ENCODE results near the gene OST4. TPM values are rescaled to one million over a fixed set of nuclear protein-coding genes. Genes with fewer than 3 reads are reported as not detected.
A peak's percentile ranks its signal among the peaks of the same experiment; 100 is the strongest.

The OST4 gene
- total RNA-seq, 1 donor from 2014 or later, result 215 TPM

GRCh38 chr2:27057184-27057583 lies 14.3 kb downstream of the OST4 start:
- no peak for TF ChIP-seq CTCF (IDR thresholded peaks at IDR 0.05; ENCODE audit: partially characterized antibody, unreplicated experiment)
- peaks cover 7% of the 10 kb centered on the region for H3K27me3 Mint-ChIP-seq (ENCODE audit: unreplicated experiment)
- no peak overlapping the region for H3K4me3 Mint-ChIP-seq (ENCODE audit: unreplicated experiment)
- H3K9me3 Mint-ChIP-seq (ENCODE audit: unreplicated experiment), result peaks cover 3% of the 10 kb centered on the region
- H3K36me3 Mint-ChIP-seq (ENCODE audit: unreplicated experiment), result no peaks in the 10 kb centered on the region
- H3K4me1 Mint-ChIP-seq (ENCODE audit: low read depth, unreplicated experiment), result no peaks in the 10 kb centered on the region
- H3K27ac Mint-ChIP-seq (ENCODE audit: unreplicated experiment), result no peak overlapping the region
- no peak for DNase-seq

- Mint-ChIP-seq H3K27me3 (ENCODE audit: unreplicated experiment) (peaks cover 20% of the 10 kb centered on the region), H3K36me3 (ENCODE audit: unreplicated experiment) (peaks cover 9% of the 10 kb centered on the region), H3K9me3 (ENCODE audit: unreplicated experiment) (peaks cover 17% of the 10 kb centered on the region), H3K4me3 (ENCODE audit: unreplicated experiment) (peak overlapping the region; percentile 2), H3K4me1 (ENCODE audit: low read depth, unreplicated experiment) (peaks cover 3% of the 10 kb centered on the region), H3K27ac (ENCODE audit: unreplicated experiment) (no peak overlapping the region)
- TF ChIP-seq CTCF (IDR thresholded peaks at IDR 0.05; ENCODE audit: partially characterized antibody, unreplicated experiment), result no peak
- DNase-seq, result no peak
Measured at GRCh38 chr2:27054721-27055120, 16.7 kb downstream of the OST4 start.

GRCh38 chr2:27053776-27054175 lies 17.7 kb downstream of the OST4 start:
- Mint-ChIP-seq H3K27ac (ENCODE audit: unreplicated experiment) (no peak overlapping the region), H3K4me3 (ENCODE audit: unreplicated experiment) (peak overlapping the region; percentile 10), H3K27me3 (ENCODE audit: unreplicated experiment) (peaks cover 25% of the 10 kb centered on the region), H3K9me3 (ENCODE audit: unreplicated experiment) (peaks cover 23% of the 10 kb centered on the region), H3K36me3 (ENCODE audit: unreplicated experiment) (peaks cover 9% of the 10 kb centered on the region), H3K4me1 (ENCODE audit: low read depth, unreplicated experiment) (peaks cover 7% of the 10 kb centered on the region)
- no peak for DNase-seq
- TF ChIP-seq CTCF (IDR thresholded peaks at IDR 0.05; ENCODE audit: partially characterized antibody, unreplicated experiment), result no peak

GRCh38 chr2:27053321-27053720 lies 18.1 kb downstream of the OST4 start:
- DNase-seq, result no peak
- H3K9me3 Mint-ChIP-seq (ENCODE audit: unreplicated experiment), result peaks cover 23% of the 10 kb centered on the region
- peaks cover 25% of the 10 kb centered on the region for H3K27me3 Mint-ChIP-seq (ENCODE audit: unreplicated experiment)
- peaks cover 7% of the 10 kb centered on the region for H3K4me1 Mint-ChIP-seq (ENCODE audit: low read depth, unreplicated experiment)
- TF ChIP-seq CTCF (IDR thresholded peaks at IDR 0.05; ENCODE audit: partially characterized antibody, unreplicated experiment), result no peak
- peak overlapping the region; percentile 24 for H3K27ac Mint-ChIP-seq (ENCODE audit: unreplicated experiment)
- peaks cover 9% of the 10 kb centered on the region for H3K36me3 Mint-ChIP-seq (ENCODE audit: unreplicated experiment)
- H3K4me3 Mint-ChIP-seq (ENCODE audit: unreplicated experiment), result peak overlapping the region; percentile 41

- peaks cover 25% of the 10 kb centered on the region for H3K27me3 Mint-ChIP-seq (ENCODE audit: unreplicated experiment)
- peak overlapping the region; percentile 87 for H3K4me3 Mint-ChIP-seq (ENCODE audit: unreplicated experiment)
- H3K36me3 Mint-ChIP-seq (ENCODE audit: unreplicated experiment), result peaks cover 9% of the 10 kb centered on the region
- peaks cover 23% of the 10 kb centered on the region for H3K9me3 Mint-ChIP-seq (ENCODE audit: unreplicated experiment)
- H3K27ac Mint-ChIP-seq (ENCODE audit: unreplicated experiment), result no peak overlapping the region
- peaks cover 7% of the 10 kb centered on the region for H3K4me1 Mint-ChIP-seq (ENCODE audit: low read depth, unreplicated experiment)
- TF ChIP-seq CTCF (IDR thresholded peaks at IDR 0.05; ENCODE audit: partially characterized antibody, unreplicated experiment), result no peak
- DNase-seq, result no peak
Measured at GRCh38 chr2:27051902-27052645, 19.4 kb downstream of the OST4 start.
